GM19240 (cell line): ENCODE measurements around the gene RIOK3.
"Not testable (repeated sequence)": the region's sequence is repeated elsewhere in the genome, so short reads cannot be mapped to it uniquely, and the experiment has no call there.

Experiments
- DNase-seq: peaks from one replicate; pipeline ENCODE4 v3.0.0; 2011; ENCODE audit warnings: low spot score; ENCODE audit not compliant: insufficient read length

Gene RIOK3

DNA sequence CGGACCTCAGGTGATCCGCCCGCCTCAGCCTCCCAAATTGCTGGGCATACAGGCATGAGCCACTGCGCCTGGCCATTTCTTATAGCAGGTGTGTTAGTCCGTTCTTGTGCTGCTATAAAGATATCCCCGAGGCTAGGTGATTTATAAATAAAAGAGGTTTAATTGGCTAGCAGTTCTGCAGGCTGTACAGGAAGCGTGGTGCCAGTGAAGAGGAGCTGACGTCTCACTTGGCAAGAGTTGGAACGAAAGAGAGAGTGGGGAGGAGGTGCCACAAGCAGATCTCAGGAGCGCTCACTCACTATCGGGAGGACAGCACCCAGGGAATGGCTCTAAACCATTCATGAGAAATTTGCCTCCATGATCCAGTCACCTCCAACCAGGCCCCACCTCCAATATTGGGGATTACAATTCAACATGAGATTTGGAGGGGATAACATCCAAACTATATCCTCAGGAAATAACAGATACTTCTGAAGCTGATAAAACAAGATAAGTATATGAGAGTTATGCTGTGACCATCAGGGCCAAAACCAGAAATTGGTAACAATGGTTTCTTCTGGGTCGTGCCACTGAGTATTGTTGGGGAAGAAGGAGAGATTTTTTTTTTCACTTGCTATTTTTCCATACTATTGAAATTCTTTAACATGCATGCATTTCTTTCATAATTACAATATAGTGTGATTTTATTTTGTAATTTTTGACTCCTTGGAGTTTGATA lies 42.8 kb downstream of the RIOK3 start:
- no peak for DNase-seq

DNA sequence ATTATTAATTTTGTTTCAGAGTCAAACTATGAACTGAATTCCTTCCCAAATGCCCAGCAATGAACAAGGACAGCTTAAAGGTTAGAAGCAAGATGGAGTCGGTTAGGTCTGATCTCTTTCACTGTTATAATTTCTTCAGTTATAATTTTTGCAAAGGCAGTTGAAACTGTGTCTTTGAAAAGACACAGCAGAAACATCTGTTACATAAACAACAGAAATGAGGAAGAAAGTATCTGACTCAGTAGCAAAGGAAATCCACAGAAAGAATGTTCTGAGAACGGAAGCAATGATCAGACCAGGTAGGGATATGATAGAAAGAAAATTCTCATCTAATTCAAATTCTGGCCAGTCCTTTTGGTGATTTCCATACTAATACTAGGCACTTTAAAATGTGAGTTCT lies 45.0 kb downstream of the RIOK3 start:
- DNase-seq: no peak

GRCh38 chr18:23498877-23499276 lies 45.8 kb downstream of the RIOK3 start:
- no peak for DNase-seq

GRCh38 chr18:23499291-23499781 lies 46.2 kb downstream of the RIOK3 start:
- DNase-seq: no peak

- no peak for DNase-seq
These were observed 48.5 kb downstream of the RIOK3 start for GRCh38 chr18:23501626-23502025.

GRCh38 chr18:23502516-23503037 lies 49.5 kb downstream of the RIOK3 start:
- DNase-seq: no peak

GRCh38 chr18:23503038-23503962 lies 50.2 kb downstream of the RIOK3 start, which contains the start of gene RMC1:
RMC1 (plus strand) TSS chr18:23503511; CDS start chr18:23503619, 108 bp downstream.
- DNase-seq: peak; percentile 61

- DNase-seq: no peak
These were observed 50.9 kb downstream of the RIOK3 start for GRCh38 chr18:23503963-23504344.

GRCh38 chr18:23504720-23505119 lies 51.6 kb downstream of the RIOK3 start:
- peak; percentile 43 for DNase-seq

GRCh38 chr18:23506393-23506792 lies 53.3 kb downstream of the RIOK3 start:
- no peak for DNase-seq

- not testable (repeated sequence) for DNase-seq
These were observed 57.8 kb downstream of the RIOK3 start for GRCh38 chr18:23510923-23511322.

DNA sequence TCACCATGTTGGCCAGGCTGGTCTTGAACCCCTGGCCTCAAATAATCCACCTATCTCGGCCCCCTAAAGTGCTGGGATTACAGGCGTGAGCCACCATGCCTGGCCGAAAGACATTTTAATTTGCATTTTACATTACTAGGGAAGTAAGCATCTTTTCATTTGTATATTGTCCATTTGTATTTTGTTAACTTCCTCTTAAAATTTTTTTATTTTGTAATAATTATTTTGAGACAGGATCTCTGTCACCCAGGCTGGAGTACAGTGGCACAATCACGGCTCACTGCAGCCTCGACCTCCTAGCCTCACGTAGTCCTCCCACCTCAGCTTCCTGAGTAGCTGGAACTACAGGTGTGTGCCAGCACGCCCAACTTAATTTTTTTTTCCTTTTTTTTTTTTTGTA lies 59.1 kb downstream of the RIOK3 start:
- DNase-seq: not testable (repeated sequence)

DNA sequence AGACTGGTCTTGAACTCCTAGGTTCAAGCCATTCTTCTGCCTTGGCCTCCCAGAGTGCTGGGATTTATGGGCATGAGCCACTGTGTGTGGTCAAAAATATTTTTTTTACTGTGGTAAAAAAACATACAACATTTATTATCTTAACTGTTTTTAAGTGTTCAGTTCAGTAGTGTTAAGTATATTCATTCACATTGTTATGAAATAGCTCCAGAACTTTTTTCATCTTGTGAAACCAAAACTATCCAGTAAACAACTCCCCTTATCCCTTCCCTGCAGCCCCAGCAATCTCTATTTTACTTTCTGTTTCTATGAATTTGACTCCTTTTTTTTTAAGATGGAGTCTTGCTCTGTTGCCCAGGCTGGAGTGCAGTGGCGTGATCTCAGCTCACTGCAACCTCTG lies 59.6 kb downstream of the RIOK3 start:
- DNase-seq: no peak

DNA sequence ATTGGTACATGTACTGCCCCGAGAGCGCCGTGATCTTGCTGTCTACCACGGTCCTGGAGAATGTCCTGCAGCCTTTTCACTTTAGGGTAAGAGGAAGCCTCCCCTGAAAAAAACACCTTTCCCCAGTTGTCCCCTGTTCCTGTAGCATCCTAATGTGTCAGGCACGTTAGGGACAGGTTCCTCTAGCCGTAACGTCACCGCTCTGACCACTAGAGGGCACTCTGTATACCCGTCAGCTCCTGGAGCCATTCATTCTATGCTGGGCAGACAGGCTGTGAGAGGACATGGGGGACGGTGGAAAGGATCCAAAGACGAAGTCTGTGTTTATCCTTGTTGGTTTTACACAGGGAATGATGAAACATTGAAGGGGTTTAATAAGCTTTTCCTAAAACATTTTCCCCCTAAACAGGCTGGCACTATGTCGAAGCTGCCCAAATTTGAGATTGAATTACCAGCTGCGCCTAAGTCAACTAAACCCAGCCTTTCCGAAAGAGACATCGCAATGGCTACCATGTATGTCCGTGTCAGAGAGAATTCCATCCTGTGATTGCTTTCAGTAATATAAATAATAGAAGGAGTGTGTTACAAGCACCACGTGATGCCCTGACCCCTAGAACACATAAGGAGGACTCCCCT lies 62.9 kb downstream of the RIOK3 start:
- DNase-seq: peak; percentile 52

DNA sequence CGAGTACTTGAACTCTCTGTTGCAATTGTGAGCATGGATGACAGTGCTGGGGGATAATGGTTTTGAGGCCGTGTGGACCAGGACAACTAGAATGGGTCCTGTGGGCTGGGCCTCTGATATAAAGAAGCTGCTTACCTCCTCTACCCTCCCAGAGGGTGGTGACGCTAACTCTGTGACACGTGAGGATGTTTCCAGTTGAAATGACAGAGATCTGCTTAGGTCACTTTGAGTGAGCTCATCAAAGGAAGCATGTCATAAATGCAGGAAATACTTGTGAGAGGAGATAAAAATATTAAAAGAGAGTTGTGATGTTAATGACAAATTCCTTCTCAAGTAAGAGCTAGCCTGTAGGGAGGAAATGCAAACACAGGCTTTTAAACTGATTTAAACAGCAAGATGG lies 66.6 kb downstream of the RIOK3 start:
- no peak for DNase-seq

GRCh38 chr18:23521271-23521670 lies 68.2 kb downstream of the RIOK3 start:
- no peak for DNase-seq

DNA sequence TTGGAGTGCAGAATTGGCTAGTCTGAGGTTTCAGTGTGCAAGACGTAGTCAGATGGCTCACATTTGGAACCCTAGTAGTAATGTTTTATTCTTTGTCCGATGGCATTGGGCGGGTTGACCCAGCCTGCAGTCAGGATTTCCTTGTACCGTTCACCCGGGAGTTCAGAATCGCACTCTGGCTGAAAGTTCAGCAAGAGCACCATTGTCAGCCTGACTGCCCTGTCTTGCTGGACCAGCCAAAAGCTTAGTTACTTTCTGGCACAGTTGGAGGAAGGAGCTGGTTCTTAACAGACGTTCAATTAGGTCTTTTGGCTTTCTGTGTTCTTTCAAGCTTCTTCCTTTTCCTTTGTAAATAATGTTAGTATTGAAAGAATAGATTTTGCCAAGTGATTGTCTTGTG lies 68.8 kb downstream of the RIOK3 start:
- DNase-seq: no peak

DNA sequence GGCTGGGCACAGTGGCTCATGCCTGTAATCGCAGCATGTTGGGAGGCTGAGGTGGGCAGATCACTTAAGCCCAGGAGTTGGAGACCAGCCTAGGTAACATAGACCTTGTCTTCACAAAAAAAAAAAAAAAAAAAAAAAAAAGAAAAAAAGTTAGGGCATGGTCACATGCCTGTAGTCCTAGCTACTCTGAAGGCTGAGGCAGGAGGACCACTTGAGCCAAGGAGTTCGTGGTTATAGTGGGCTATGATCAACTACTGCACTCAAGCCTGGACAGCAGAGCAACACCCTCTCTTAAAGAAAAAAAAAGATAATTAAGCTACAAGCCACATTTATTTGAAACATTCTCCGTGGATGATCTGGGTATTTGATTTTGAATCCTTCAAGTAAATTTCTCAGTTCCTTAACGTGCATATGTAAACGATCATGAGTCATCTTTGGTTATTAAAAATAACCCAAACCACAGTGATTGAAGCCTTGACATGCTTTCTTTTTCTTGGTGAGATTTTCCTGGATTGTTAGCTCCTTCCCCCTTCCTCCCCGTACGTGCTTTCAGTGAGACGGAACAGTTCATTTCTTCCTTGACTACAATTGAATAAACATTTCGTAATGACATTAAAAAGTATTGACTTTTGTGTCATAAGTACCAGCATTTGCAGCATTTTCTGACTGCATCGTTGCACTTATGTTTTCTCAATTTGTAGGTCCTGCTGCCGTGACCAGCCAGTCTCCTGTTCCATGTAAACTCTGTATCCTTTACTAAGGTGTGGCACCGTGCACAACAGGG lies 70.5 kb downstream of the RIOK3 start:
- DNase-seq: no peak

DNA sequence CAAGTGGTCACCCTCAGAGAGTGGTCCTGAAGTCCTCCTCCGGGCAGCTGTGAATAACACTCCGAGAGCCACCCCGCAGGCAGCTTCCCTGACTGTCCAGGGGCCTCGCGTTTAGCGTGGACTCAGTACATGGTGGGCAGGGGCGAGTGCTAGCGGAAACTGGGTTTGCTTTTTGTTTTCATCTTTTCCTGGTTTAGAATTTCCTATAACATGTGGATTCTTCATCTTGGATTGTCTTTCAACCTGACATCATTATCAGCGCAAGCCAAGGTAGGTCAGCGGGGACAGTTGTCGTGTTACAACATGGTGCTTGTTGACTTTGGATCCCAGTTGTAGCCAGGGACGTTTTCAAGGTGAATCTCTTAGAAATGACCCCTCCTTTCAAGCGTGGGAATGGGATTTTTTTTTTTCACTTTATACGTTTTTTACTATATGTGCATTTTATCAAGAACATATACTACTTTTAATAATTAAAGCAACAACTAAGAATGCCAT lies 71.2 kb downstream of the RIOK3 start:
- no peak for DNase-seq

GRCh38 chr18:23526501-23527063 lies 73.5 kb downstream of the RIOK3 start:
- DNase-seq: no peak
